ENCODE results near the gene KLK1.

DNA sequence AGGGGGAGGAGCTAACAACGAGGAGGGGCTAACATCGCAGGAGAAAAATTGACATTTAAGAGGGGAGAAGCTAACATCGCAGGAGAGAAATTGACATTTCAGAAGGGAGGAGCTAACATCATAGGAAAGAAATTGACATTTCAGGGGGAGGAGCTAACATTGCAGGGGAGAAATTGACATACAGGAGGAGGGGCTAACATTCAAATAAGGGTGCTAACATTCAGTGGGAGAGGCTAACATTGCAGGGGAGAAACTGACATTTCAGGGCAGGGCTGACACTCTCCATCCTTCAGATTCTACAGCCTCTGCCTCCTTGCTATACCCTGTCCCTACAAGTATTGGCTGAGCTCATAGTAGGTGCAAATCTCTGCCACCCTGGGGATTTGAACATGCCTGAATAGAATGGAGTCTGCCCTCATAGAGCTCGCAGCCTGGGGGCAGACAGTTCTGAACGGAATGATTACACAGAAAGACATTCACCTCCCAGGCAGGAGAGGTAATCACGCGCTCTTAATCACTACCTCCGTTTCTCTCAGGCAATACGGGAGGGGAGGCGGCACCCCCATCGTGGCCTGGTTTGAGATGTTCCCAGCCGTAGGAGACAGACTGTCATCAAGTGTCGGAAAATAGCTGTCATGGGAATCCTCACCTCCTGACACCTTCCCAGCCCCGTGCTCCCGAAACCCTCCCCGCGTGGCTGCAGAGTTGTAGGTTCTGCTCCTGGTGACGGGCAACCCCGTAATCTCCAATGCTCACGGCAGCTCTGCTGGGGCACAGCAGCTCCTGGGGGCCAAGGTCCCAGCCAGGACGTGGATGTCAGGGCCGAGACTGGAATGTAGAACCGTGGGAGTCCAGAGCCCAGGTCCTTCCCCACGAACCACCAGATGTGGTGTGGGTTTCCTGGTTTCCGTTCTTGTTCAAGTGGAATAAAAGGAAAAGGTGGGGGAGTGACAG is 43.8 kb downstream of the KLK1 start:
- TF ChIP-seq, protein P1, sequence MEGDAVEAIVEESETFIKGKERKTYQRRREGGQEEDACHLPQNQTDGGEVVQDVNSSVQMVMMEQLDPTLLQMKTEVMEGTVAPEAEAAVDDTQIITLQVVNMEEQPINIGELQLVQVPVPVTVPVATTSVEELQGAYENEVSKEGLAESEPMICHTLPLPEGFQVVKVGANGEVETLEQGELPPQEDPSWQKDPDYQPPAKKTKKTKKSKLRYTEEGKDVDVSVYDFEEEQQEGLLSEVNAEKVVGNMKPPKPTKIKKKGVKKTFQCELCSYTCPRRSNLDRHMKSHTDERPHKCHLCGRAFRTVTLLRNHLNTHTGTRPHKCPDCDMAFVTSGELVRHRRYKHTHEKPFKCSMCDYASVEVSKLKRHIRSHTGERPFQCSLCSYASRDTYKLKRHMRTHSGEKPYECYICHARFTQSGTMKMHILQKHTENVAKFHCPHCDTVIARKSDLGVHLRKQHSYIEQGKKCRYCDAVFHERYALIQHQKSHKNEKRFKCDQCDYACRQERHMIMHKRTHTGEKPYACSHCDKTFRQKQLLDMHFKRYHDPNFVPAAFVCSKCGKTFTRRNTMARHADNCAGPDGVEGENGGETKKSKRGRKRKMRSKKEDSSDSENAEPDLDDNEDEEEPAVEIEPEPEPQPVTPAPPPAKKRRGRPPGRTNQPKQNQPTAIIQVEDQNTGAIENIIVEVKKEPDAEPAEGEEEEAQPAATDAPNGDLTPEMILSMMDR (IDR thresholded peaks at IDR 0.05 in 4 of 5, conservative IDR thresholded peaks at IDR 0.05 in 1 of 5): no peak
- no peak for TF ChIP-seq POLR2A (IDR thresholded peaks at IDR 0.05)
